Uterus (tissue), 2 donors: ENCODE results near the gene CDK6.

Source experiments
- POLR2A ChIP-seq, 2 donors: fragments of 450-650 bp; IDR thresholded peaks; one replicate each; pipeline ENCODE4 v1.6.1; 2016; ENCODE audit warnings: antibody characterized with exemption in 2 of 2, mild to moderate bottlenecking in 1 of 2, moderate library complexity in 1 of 2
- TF ChIP-seq, protein P1 (sequence below), 4 experiments: fragments of 200-600 bp in 2 of 4; fragments of 450-650 bp in 2 of 4; sonication (generic) in 2 of 4; IDR thresholded peaks; one replicate each; pipeline ENCODE4 v1.5.1; 2016 to 2019; ENCODE audit warnings: antibody characterized with exemption in 4 of 4, mild to moderate bottlenecking in 2 of 4, moderate library complexity in 1 of 4

DNA sequence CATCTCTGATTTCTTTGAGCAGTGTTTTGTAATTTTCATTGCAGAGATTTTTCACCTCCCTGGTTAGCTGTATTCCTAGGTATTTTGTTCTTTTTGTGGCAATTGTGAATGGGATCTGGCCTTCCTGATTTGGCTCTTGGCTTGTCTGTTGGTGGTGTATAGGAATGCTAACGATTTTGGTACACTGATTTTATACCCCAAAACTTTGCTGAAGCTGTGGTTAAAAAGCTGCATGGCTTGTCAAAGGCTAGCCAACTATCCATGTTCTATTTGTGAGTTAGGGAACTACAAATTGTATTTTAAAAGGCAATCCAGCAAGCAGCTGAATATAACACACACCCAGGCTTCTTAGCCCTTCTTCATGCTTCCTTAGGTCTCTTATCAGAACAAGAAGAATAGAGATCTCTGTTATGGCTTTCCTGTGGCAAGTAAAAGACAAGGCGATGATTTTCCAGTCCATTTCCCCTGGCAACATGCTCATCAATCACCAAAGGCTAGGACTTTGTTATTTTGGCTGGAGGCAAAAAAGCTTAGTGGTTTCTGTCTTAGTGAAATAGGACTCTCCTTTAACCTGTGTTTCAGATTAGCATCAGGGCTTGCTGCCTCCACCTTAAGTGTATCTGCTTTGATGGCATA lies 77.5 kb downstream of the CDK6 start:
- TF ChIP-seq, protein P1, sequence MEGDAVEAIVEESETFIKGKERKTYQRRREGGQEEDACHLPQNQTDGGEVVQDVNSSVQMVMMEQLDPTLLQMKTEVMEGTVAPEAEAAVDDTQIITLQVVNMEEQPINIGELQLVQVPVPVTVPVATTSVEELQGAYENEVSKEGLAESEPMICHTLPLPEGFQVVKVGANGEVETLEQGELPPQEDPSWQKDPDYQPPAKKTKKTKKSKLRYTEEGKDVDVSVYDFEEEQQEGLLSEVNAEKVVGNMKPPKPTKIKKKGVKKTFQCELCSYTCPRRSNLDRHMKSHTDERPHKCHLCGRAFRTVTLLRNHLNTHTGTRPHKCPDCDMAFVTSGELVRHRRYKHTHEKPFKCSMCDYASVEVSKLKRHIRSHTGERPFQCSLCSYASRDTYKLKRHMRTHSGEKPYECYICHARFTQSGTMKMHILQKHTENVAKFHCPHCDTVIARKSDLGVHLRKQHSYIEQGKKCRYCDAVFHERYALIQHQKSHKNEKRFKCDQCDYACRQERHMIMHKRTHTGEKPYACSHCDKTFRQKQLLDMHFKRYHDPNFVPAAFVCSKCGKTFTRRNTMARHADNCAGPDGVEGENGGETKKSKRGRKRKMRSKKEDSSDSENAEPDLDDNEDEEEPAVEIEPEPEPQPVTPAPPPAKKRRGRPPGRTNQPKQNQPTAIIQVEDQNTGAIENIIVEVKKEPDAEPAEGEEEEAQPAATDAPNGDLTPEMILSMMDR (IDR thresholded peaks at IDR 0.05) = no peak
- no peak for TF ChIP-seq POLR2A (IDR thresholded peaks at IDR 0.05)
